ENCODE measurements around the gene TBL1X.

GRCh38 chrX:9498236-9498635 lies 33.4 kb downstream of the TBL1X start:
- TF ChIP-seq CTCF (IDR thresholded peaks at IDR 0.05) (no peak), POLR2A (IDR thresholded peaks at IDR 0.05; ENCODE audit: low read depth) (no peak)

Measured in esophagus muscularis mucosa (tissue), 3 donors.